Panc1 (cell line): Measurements from ENCODE around the gene PSKH1. TPM values are rescaled to one million over a fixed set of nuclear protein-coding genes. Genes with fewer than 3 reads are reported as not detected.

ENCODE experiments used
- ATAC-seq: fragments of 200-7000 bp; cut with Tn5 transposase; 2 replicates; pipeline ENCODE4 v1.9.1; 2020; ENCODE audit warnings: mild to moderate bottlenecking, moderate library complexity
- BruUV-seq: library from RNA; stranded (reverse); fragments of 400-500 nt; replicated peaks from 2 replicates; lab custom pipeline; 2021; lab: Mats Ljungman, UMichigan
- CTCF ChIA-PET: fragments of 300-600 bp; sonication (Branson Sonifier 250); formaldehyde crosslinking; loops from one replicate; lab custom pipeline; 2022; ENCODE audit warnings: antibody characterized with exemption; lab: Charles Lee
- POLR2A ChIA-PET: fragments of 300-600 bp; sonication (Branson Sonifier 250); formaldehyde crosslinking; loops from one replicate; lab custom pipeline; 2022; ENCODE audit warnings: antibody characterized with exemption; lab: Charles Lee
- DNase-seq: peaks from one replicate; pipeline ENCODE4 v3.0.0-alpha.2; 2010; ENCODE audit warnings: low read depth, low spot score
- H3K27ac ChIP-seq: 2 replicates; pipeline ENCODE4 v1.5.1; 2011; ENCODE audit warnings: mild to moderate bottlenecking, low read length, inconsistent platforms
- H3K27me3 ChIP-seq: fragments of 200-500 bp; sonication (Bioruptor generic); 2 replicates; pipeline ENCODE4 v1.6.0; 2014; ENCODE audit warnings: low read length, inconsistent platforms; ENCODE audit not compliant: control insufficient read depth, insufficient read depth
- H3K36me3 ChIP-seq: fragments of 200-500 bp; sonication (Bioruptor generic); 2 replicates; pipeline ENCODE4 v1.5.1; 2014; ENCODE audit warnings: inconsistent platforms, mild to moderate bottlenecking, low read length, moderate library complexity; ENCODE audit not compliant: control insufficient read depth, insufficient read depth
- H3K4me1 ChIP-seq: 2 replicates; pipeline ENCODE4 v1.5.1; 2011; ENCODE audit warnings: inconsistent platforms, mild to moderate bottlenecking, low read length, moderate library complexity; ENCODE audit not compliant: control insufficient read depth, insufficient read depth
- H3K4me3 ChIP-seq, 2 experiments: 2 replicates each; pipeline ENCODE4 v1.5.1; 2011 to 2012; ENCODE audit warnings: low read depth in 2 of 2, low read length in 2 of 2, mild to moderate bottlenecking in 2 of 2, inconsistent platforms in 1 of 2, moderate library complexity in 1 of 2
- H3K9me3 ChIP-seq: fragments of 200-500 bp; sonication (Bioruptor generic); 2 replicates; pipeline ENCODE4 v1.5.1; 2014; ENCODE audit warnings: low read depth, mild to moderate bottlenecking, inconsistent platforms, low read length, moderate library complexity; ENCODE audit not compliant: control insufficient read depth, insufficient read depth
- CTCF ChIP-seq: fragments of 450-650 bp; IDR thresholded peaks from 2 replicates; pipeline ENCODE4 v1.5.1; 2017; ENCODE audit warnings: mild to moderate bottlenecking
- POLR2AphosphoS5 ChIP-seq: IDR thresholded peaks from 2 replicates; pipeline ENCODE4 v1.6.1; 2012; ENCODE audit warnings: mild to moderate bottlenecking, low read depth, low read length, moderate library complexity
- REST ChIP-seq, 2 experiments: IDR thresholded peaks; 2 replicates each; pipeline ENCODE4 v1.6.1; 2011 to 2012; ENCODE audit warnings: low read depth in 2 of 2, control low read depth in 1 of 2, low read length in 1 of 2, mild to moderate bottlenecking in 1 of 2, moderate library complexity in 1 of 2; ENCODE audit not compliant: insufficient read depth in 1 of 2
- SIN3A ChIP-seq: IDR thresholded peaks from 2 replicates; pipeline ENCODE4 v1.6.1; 2012; ENCODE audit warnings: low read depth, mild to moderate bottlenecking, low read length, moderate library complexity, borderline replicate concordance; ENCODE audit not compliant: insufficient read depth
- TCF7L2 ChIP-seq: IDR thresholded peaks from 2 replicates; pipeline ENCODE4 v1.6.1; 2011; ENCODE audit warnings: mild to moderate bottlenecking, low read depth, low read length, inconsistent platforms
- in situ Hi-C: cut with HindIII; loops from 2 replicates; pipeline ENCODE4 v1.10.0; 2016; ENCODE audit warnings: low sequenced_read_pairs, low pct_unique_long_range_greater_than_20kb
- intact Hi-C: fragments of 100-400 bp; cut with micrococcal nuclease; formaldehyde crosslinking; loops from one replicate; pipeline ENCODE4 v1.10.0; 2022; ENCODE audit not compliant: unreplicated experiment
- total RNA-seq: library from RNA; stranded (reverse); gene quantifications from one replicate; pipeline ENCODE4 v1.2.1, GENCODE V29; 2021; ENCODE audit not compliant: unreplicated experiment

The PSKH1 gene
- total RNA-seq, 1 experiment from 2014 or later = 17.8 TPM

GRCh38 chr16:67853670-67854069 is 39.4 kb upstream of the PSKH1 start:
- ATAC-seq = no peak
- DNase-seq = no peak
- H3K4me3 ChIP-seq = no peak overlapping the region
- H3K27me3 ChIP-seq = no peaks in the 10 kb centered on the region
- ChIA-PET CTCF (no interaction called here), POLR2A (no interaction called here)
- BruUV-seq = no TSS peak
- peaks cover 15% of the 10 kb centered on the region for H3K4me1 ChIP-seq
- TF ChIP-seq TCF7L2 (no peak), SIN3A (no peak)
- H3K9me3 ChIP-seq = no peaks in the 10 kb centered on the region
- intact Hi-C loops (no loop called here), in situ Hi-C loops (no loop called here)
- no peaks in the 10 kb centered on the region; the same call in 1 of the 2 replicates for H3K36me3 ChIP-seq
- H3K27ac ChIP-seq = no peak overlapping the region

- BruUV-seq = no TSS peak
- ChIA-PET POLR2A (no interaction called here), CTCF (no interaction called here)
- Histone ChIP-seq H3K27ac (no peak overlapping the region), H3K36me3 (no peaks in the 10 kb centered on the region), H3K4me3 (no peak overlapping the region), H3K27me3 (no peaks in the 10 kb centered on the region), H3K9me3 (no peaks in the 10 kb centered on the region), H3K4me1 (peaks cover 15% of the 10 kb centered on the region)
- ATAC-seq (no peak), DNase-seq (no peak)
- TF ChIP-seq REST (IDR thresholded peaks at IDR 0.05; ENCODE audit: insufficient read depth in 1 of 2, low read depth in 2 of 2, low read length in 1 of 2) (no peak), SIN3A (no peak), POLR2AphosphoS5 (no peak), CTCF (no peak), TCF7L2 (no peak)
- intact Hi-C loops (no loop called here), in situ Hi-C loops (no loop called here)
Measured at GRCh38 chr16:67855789-67856188, 37.3 kb upstream of the PSKH1 start.

GRCh38 chr16:67856927-67857546 is 36.0 kb upstream of the PSKH1 start:
- no peak for ATAC-seq
- H3K9me3 ChIP-seq = no peaks in the 10 kb centered on the region
- CTCF ChIA-PET = no interaction called here
- in situ Hi-C loops = no loop called here
- H3K27me3 ChIP-seq = no peaks in the 10 kb centered on the region
- no peak for DNase-seq
- no TSS peak for BruUV-seq
- POLR2A ChIA-PET = no interaction called here
- no peak overlapping the region for H3K4me3 ChIP-seq
- no peaks in the 10 kb centered on the region for H3K36me3 ChIP-seq
- intact Hi-C loops = no loop called here
- H3K4me1 ChIP-seq = peaks cover 15% of the 10 kb centered on the region
- H3K27ac ChIP-seq = no peak overlapping the region
- no peak for TF ChIP-seq TCF7L2
- no peak for TF ChIP-seq REST (IDR thresholded peaks at IDR 0.05; ENCODE audit: insufficient read depth in 1 of 2, low read depth in 2 of 2, low read length in 1 of 2)
- no peak for TF ChIP-seq CTCF
- TF ChIP-seq POLR2AphosphoS5 = no peak
- TF ChIP-seq SIN3A = no peak
